Measurements from ENCODE around the gene PSPC1.
A peak's percentile ranks its signal among the peaks of the same experiment; 100 is the strongest.
"Not testable (repeated sequence)": the region's sequence is repeated elsewhere in the genome, so short reads cannot be mapped to it uniquely, and the experiment has no call there.

PSPC1 gene

DNA sequence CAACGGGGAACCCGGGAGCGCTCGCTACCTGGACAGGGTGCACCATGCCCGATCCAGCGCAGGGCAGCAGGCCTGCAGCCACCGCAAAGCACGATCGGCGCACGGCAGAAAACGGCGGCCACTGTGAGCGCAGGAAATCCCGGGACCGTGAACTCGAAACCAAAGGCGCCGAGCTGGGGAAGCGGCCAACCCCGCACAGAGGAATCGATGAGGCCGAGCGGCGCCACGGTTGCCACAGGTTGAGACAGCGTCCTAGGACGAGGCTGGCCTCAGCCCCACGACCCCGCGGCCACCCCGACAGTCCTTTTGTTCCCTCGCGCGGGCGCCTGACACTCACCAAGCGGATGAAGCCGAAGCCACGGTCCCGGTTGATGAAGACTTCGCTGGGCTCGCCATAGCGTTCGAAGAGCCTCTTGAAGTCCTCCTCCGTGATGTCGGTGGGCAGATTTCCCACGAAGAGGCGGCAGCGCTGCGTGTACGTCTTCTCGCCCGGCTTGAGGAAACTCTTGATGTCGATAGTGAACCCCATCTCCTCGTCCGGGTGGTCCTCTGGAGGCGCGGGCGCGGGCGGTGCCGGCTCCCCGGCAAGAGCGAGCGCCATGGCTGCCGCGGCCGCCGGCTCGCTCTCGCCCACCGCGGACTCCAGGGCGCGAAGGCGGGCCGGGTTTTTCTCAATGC is 557 bp downstream of the PSPC1 start:
- no peak for DNase-seq (ENCODE audit: low read depth, low spot score)
- peak overlapping the region; percentile 92 for H3K4me3 ChIP-seq (ENCODE audit: low read depth, low read length)
- TF ChIP-seq, protein P1, sequence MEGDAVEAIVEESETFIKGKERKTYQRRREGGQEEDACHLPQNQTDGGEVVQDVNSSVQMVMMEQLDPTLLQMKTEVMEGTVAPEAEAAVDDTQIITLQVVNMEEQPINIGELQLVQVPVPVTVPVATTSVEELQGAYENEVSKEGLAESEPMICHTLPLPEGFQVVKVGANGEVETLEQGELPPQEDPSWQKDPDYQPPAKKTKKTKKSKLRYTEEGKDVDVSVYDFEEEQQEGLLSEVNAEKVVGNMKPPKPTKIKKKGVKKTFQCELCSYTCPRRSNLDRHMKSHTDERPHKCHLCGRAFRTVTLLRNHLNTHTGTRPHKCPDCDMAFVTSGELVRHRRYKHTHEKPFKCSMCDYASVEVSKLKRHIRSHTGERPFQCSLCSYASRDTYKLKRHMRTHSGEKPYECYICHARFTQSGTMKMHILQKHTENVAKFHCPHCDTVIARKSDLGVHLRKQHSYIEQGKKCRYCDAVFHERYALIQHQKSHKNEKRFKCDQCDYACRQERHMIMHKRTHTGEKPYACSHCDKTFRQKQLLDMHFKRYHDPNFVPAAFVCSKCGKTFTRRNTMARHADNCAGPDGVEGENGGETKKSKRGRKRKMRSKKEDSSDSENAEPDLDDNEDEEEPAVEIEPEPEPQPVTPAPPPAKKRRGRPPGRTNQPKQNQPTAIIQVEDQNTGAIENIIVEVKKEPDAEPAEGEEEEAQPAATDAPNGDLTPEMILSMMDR (IDR thresholded peaks at IDR 0.05; ENCODE audit: insufficient read depth, low read length, missing control alignments), result no peak
- ChIA-PET POLR2A (interaction anchor here (1.0 kb wide), 1 partner anchor 9 kb away, joined by 3 read pairs; no protein-coding TSS in a partner anchor), CTCF (no interaction called here)

DNA sequence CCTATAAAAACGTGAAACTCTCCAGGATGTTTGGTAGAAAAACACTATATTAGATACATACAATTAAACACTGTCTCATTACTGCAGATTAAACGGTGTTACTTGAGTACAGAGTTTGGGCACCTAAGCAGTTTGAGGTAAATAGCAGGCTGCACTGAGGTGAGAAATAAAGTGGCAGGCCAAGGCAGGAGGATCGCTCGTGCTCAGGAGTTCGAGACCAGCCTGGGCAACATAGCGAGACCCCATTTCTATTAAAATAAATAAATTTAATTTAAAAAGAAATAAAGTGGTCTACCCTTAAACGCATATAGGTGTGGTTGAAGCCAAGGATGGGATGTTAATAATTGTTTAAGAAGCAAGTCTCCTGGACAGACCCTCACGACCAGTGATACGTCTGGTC is 1.2 kb downstream of the PSPC1 start:
- DNase-seq (ENCODE audit: low read depth, low spot score), result no peak
- POLR2A ChIA-PET, result interaction anchor here (0.6 kb wide), 1 partner anchor 79 kb away, joined by 3 read pairs; no protein-coding TSS in a partner anchor
- H3K4me3 ChIP-seq (ENCODE audit: low read depth, low read length), result peak overlapping the region; percentile 92
- CTCF ChIA-PET, result interaction anchor here (1.4 kb wide), 1 partner anchor 15 kb away, joined by 4 read pairs; no protein-coding TSS in a partner anchor
- TF ChIP-seq, protein P1 (IDR thresholded peaks at IDR 0.05; ENCODE audit: insufficient read depth, low read length, missing control alignments), result no peak

DNA sequence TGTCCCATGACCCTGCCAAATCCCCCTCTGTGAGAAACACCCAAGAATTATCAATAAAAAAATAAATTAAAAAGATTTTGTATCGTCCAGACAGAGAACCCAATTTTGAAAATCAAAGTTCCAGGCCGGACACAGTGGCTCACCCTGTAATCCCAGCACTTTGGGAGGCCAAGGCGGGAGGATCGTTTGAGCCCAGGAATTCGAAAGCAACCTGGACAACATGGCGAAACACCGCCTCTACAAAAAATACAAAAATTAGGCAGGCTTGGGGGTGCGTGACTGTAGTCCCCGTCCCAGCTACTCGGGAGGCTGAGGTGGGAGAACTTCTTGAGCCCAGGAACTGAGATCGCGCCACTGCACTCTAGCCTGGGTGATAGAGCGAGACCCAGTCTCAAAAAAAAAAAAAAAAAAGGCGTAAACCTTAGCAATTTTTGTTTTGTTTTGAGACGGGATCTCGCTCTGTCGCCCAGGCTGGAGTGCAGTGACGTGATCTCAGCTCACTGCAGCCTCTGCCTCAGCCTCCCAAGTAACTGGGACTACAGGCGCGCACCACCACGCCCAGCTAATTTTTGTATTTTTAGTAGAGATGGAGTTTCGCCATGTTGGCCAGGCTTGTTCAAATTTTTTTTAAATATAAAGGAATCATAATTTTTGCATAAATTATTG is 1.9 kb downstream of the PSPC1 start:
- POLR2A ChIA-PET; DNase-seq (ENCODE audit: low read depth, low spot score): not testable (repeated sequence)
- H3K4me3 ChIP-seq (ENCODE audit: low read depth, low read length), result peak overlapping the region; percentile 92
- CTCF ChIA-PET, result interaction anchor here (1.4 kb wide), 1 partner anchor 14 kb away, joined by 4 read pairs; no protein-coding TSS in a partner anchor

DNA sequence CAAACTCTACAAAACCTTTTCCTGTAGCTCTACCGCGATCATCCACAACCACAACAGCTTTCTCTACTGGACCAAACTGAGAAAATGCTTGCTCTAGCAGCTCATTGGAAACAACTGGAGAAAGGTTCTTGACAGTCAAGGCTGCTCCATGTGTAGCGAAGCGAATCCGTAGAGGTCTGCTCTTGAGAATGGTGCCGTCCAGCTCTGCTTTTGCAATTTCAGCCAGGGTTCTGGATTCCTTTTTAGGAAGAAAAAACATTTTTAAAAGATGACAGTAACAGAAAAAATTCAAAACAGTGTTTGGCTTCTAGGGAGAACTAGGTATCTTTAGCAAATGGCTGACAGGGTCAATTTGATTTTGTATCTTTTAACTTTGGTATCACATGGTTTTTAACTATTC is 10.4 kb downstream of the PSPC1 start:
- no peak for DNase-seq (ENCODE audit: low read depth, low spot score)
- TF ChIP-seq, protein P1 (IDR thresholded peaks at IDR 0.05; ENCODE audit: insufficient read depth, low read length, missing control alignments), result no peak
- ChIA-PET CTCF (no interaction called here), POLR2A (interaction anchor here (1.2 kb wide), 1 partner anchor 10 kb away, joined by 3 read pairs; the partner anchor contains the start of gene PSPC1)
- H3K4me3 ChIP-seq (ENCODE audit: low read depth, low read length), result no peak overlapping the region

DNA sequence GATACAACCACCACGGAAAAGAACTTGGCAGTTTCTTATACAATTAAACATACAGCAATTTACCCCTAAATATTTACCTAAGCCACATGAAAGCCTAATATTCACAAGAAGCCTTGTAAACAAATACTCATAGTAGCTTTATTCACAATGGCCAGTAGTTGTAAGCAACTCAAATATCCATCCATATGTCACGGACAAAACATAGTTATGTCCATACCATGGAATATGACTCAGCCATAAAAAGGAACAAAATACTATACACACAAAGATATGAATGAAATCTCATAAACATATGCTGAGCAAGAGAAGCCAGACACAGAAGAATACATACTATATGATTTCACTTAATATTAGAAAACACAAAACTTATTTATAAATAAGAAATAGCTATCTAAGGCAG is 12.9 kb downstream of the PSPC1 start:
- CTCF ChIA-PET, result no interaction called here
- no peak for DNase-seq (ENCODE audit: low read depth, low spot score)
- TF ChIP-seq, protein P1 (IDR thresholded peaks at IDR 0.05; ENCODE audit: insufficient read depth, low read length, missing control alignments), result no peak
- POLR2A ChIA-PET, result no interaction called here
- no peak overlapping the region for H3K4me3 ChIP-seq (ENCODE audit: low read depth, low read length)

DNA sequence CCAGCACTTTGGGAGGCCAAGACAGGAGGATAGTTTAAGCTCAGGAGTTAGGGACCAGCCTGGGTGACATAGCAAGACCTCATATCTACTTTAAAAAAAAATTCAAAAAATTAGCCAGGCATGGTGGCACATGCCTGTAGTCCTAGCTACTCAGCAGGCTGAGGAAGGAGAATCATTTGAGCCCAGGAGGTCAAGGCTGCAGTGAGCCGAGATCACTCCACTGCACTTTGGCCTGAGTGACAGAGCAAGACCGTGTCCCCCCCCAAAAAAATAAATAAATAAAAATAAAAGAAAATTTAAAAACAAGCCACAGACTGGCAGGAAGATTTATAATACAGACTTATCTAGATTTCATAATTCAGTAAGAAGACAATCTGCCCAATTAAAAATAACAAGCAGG is 14.8 kb downstream of the PSPC1 start:
- TF ChIP-seq, protein P1 (IDR thresholded peaks at IDR 0.05; ENCODE audit: insufficient read depth, low read length, missing control alignments), result no peak
- ChIA-PET CTCF (interaction anchor here (1.9 kb wide), 1 partner anchor 13 kb away, joined by 4 read pairs; no protein-coding TSS in a partner anchor), POLR2A (no interaction called here)
- DNase-seq (ENCODE audit: low read depth, low spot score), result no peak
- no peak overlapping the region for H3K4me3 ChIP-seq (ENCODE audit: low read depth, low read length)
